ENCODE measurements around the gene SNX32. TPM values are rescaled to one million over a fixed set of nuclear protein-coding genes. Genes with fewer than 3 reads are reported as not detected.
A peak's percentile ranks its signal among the peaks of the same experiment; 100 is the strongest.

Gene SNX32
- total and polyA plus RNA-seq, 9 of the 15 experiments (the other 6 are each of a cell fraction or from before 2014, with no cell fraction given) = 0.03 TPM; not detected in 7

- no peak for TF ChIP-seq TSHZ1 (CRISPR knock-in tag; IDR thresholded peaks at IDR 0.05)
- TF ChIP-seq ZBTB34 (CRISPR knock-in tag; IDR thresholded peaks at IDR 0.05) = no peak
- peak; percentile 62 for TF ChIP-seq CBFA2T2 (conservative IDR thresholded peaks at IDR 0.05)
- no peak for TF ChIP-seq PREB (CRISPR knock-in tag; IDR thresholded peaks at IDR 0.05)
- no peak for TF ChIP-seq STAT6 (CRISPR knock-in tag; IDR thresholded peaks at IDR 0.05)
- peak; percentile 78 for TF ChIP-seq MAX (CRISPR knock-in tag; IDR thresholded peaks at IDR 0.05)
- TF ChIP-seq ZNF184 (CRISPR knock-in tag; IDR thresholded peaks at IDR 0.05) = no peak
- no peak for TF ChIP-seq ZNF740 (CRISPR knock-in tag; IDR thresholded peaks at IDR 0.05)
- no peak for TF ChIP-seq ZNF740 (tag; IDR thresholded peaks at IDR 0.05)
- no peak for TF ChIP-seq ARHGAP35 (IDR thresholded peaks at IDR 0.05; ENCODE audit: partially characterized antibody)
- TF ChIP-seq ZBTB49 (CRISPR knock-in tag; IDR thresholded peaks at IDR 0.05; ENCODE audit: borderline replicate concordance) = 0 out of 2 replicates have a peak, but pooled peaks have one; percentile 65
- no peak for TF ChIP-seq PTTG1 (tag; IDR thresholded peaks at IDR 0.05; ENCODE audit: low read depth)
- peak; percentile 5 for TF ChIP-seq NEUROD1 (IDR thresholded peaks at IDR 0.05; ENCODE audit: borderline replicate concordance, low read depth, low read length, partially characterized antibody)
Measured at GRCh38 chr11:65856689-65857499, 23.1 kb downstream of the SNX32 start (continued).
